Activated gamma-delta T cell treated with anti-CD3 and anti-CD28 coated beads, Interleukin-2, amount 50 U/mL, for 16 hours (primary cell): ENCODE measurements around the gene PTRH1.
"Not testable (repeated sequence)": the region's sequence is repeated elsewhere in the genome, so short reads cannot be mapped to it uniquely, and the experiment has no call there.

Experiments
- DNase-seq: peaks from one replicate; pipeline ENCODE4 v3.0.0-alpha.2; 2020; ENCODE audit warnings: low read depth

Gene PTRH1, protein sequence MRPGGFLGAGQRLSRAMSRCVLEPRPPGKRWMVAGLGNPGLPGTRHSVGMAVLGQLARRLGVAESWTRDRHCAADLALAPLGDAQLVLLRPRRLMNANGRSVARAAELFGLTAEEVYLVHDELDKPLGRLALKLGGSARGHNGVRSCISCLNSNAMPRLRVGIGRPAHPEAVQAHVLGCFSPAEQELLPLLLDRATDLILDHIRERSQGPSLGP

DNA sequence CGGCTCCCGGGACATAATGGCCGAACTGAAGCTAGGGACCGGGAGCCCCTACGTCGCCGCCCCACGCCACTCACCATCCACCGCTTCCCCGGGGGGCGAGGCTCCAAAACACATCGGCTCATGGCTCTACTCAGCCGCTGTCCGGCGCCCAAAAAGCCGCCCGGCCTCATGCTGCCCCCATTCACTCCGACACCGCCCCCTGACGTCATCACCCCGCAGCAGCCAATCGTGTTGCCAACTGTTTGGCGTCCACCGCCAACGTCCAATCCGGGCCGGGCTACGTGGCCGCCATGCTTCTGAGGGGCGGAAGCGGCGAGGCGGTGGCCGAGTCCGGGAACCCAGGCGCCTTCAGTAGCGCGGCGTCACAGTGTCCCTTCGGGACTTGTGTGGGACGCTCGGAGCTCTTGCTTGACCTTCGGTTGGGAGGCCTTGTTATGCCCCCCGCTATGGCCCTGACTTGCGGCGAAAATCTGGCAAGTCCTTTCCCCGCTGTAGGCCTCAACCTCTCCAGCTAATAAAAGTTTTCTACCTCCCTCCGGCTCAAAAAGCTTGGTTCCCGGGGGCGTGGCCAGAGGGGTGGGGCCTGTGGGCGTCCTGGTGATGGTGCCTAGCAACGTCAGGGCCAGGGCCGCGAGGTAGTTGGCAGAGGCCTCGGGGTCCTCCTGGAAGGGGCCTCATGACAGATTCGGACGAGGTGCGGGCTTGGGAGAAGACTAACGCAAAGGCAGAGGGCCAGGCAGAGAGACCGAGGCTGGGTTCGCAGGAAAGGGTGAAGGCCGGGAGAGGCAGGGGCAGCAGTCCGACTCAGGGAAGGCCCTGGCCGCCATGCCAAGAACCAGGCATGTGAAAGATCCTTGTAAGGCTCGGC, at the start of gene PTRH1, which contains the start of gene TTC16:
Gene PTRH1, minus strand, starts transcription at position 194 of the 868 bp plus-strand sequence. Its CDS starts 24 bp downstream, at position 170.
Gene TTC16, plus strand, starts transcription at position 610 of the 868 bp plus-strand sequence. Its CDS starts 67 bp downstream, at position 677.
- peak; percentile 95 for DNase-seq

GRCh38 chr9:127763918-127764384, 48.5 kb upstream of the PTRH1 start:
- DNase-seq, result no peak

DNA sequence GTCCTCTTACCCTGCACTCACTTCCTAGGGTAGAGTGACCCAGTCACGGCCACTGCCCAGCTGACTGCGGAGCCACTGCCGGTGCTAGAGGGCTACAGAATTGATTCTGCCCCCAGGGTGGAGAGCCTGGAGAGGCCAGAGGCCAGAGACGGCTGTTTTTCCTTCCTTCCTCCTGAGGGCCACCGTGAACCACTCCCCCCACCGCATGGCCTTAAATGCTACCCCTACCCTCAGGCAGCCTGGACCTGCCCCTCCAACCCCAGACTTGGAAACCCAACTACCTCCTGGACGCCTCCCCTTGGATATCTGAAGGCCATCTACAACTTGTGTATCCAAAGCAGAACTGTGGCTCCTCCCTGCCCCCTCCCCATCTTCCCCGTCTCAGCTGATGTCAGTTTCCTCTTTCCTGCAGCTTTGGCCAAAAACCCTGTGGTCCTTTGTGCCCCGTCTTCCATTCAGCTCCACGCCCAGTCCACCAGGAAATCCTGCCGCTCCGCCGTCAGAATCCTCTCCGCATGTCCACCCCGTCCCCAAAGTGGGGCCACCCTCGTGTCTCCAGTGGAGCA, 46.7 kb upstream of the PTRH1 start:
- DNase-seq, result no peak

DNA sequence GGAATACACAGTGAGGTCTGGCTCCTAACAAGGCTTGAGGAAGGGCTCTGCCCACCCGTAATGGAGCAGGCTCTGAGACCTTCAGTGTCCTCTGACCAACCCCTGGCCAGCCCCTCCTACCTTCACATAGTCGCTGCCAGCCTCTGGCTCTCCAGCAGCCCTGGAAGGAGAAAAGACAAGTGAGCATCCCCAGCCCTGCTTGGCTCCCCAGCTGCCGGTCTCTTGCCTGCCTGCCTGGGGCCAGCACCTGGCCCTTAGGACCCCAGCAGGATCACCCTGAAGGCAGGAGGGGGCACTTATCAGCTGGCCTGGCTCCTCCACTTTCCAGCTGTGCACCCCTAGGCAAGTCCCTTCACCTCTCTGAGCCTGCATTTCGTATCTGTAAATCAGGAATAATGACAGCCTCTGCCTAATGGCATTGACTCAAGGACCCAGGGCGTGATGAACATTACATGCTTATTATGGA, 46.1 kb upstream of the PTRH1 start:
- no peak for DNase-seq

GRCh38 chr9:127761061-127761460, 45.6 kb upstream of the PTRH1 start:
- DNase-seq, result no peak

DNA sequence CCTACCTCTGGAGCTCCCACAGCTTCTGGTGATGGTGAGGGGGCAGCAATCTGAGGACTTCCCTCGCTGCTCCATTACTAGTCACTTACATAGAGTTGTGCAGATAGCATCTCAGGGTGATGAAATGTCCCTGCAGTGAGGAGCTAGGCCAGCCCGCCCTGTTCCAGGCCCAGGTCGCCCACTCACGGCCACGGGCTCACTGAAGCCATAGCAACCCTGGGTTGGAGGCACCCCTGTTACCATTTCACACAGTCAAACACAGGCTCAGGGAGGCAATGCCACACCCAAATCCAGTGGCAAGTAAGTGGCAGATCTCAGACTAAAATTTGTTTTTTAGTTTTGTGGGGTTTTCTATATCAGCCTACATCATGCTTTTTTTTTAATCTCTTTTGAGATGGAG, 43.4 kb upstream of the PTRH1 start:
- DNase-seq, result no peak

DNA sequence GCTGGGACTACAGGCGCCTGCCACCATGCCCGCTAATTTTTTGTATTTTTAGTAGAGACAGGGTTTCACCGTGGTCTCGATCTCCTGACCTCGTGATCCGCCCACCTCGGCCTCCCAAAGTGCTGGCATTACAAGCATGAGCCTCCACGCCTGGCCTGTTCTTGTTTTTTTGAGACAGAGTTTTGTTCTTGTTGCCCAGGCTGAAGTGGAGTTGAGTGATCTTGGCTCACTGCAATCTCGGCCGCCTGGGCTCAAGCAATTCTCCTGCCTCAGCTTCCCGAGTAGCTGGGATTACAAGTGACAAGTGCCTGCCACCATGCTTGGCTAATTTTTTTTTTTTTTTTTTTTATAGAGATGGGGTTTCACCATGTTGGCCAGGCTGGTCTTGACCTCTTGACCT, 41.3 kb upstream of the PTRH1 start:
- DNase-seq, result not testable (repeated sequence)

DNA sequence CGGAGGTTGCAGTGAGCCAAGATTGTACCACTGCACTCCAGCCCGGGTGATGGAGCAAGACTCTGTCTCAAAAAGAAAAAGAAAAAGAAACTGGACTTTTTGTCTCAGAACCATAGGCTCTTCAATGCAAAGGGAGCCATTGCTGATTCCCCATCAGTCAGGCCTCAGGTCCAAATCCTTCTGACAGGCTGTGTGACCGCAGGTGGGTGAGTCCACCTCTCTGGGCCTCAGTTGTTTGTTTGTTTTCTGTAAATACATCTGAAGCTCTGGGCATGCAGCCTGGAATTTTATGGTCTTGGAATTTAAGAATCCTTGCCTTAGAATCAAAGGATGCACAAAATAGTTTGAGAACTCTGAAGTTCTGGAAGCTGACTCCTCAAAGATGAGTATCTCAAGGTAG, 40.8 kb upstream of the PTRH1 start:
- no peak for DNase-seq

DNA sequence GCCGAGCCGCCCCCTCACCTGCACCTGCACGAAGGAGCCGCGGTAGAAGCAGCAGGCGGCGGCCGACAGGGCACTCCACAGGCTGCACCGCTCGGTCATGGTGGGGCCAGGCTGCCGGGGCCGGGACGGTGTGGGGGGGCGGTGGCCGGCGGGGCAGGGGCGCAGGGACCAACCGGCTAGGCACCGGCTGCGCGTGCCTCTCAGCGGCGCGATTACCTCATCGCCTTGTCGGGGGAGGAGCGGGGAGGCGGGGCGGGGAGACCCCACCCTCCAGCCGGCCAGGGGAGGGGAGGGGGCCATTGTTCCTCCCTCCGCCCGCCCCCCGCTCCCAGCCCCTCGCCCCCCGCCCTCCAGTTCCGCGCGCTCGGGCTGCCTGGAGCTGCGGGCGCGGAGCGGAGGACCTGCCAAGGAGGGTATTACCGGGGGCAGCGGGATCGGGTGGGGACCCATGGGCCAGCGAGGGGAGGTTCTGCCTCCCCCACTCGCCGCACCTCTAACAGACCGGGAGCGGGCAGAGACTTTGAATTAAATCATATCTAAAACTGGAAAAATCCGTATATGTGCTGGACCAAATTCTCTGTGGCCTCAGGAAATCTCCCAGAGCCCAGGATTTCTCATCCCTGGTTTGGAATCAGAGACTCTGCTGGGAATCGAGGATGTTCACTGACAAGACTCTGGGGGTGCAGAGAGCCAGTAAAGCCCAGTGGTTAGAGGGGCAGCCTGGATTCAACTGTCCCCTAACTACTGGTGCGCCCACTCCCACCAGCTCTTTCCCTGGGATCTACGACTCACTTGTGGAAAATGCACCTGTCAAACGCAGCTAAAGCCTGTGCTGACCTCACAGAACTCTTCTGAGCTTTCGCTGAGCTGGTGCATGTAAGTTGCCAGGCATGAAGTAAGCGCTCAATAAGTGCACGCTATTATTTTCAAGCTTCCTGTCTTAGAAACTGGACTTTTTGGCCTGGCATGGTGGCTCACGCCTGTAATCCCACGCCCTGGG, 39.9 kb upstream of the PTRH1 start:
- DNase-seq, result no peak

GRCh38 chr9:127754099-127755060, 38.9 kb upstream of the PTRH1 start:
- DNase-seq, result no peak

- DNase-seq, result no peak
These were observed 38.2 kb upstream of the PTRH1 start for GRCh38 chr9:127753622-127754021.

- no peak for DNase-seq
These were observed 37.7 kb upstream of the PTRH1 start for GRCh38 chr9:127753148-127753547.

DNA sequence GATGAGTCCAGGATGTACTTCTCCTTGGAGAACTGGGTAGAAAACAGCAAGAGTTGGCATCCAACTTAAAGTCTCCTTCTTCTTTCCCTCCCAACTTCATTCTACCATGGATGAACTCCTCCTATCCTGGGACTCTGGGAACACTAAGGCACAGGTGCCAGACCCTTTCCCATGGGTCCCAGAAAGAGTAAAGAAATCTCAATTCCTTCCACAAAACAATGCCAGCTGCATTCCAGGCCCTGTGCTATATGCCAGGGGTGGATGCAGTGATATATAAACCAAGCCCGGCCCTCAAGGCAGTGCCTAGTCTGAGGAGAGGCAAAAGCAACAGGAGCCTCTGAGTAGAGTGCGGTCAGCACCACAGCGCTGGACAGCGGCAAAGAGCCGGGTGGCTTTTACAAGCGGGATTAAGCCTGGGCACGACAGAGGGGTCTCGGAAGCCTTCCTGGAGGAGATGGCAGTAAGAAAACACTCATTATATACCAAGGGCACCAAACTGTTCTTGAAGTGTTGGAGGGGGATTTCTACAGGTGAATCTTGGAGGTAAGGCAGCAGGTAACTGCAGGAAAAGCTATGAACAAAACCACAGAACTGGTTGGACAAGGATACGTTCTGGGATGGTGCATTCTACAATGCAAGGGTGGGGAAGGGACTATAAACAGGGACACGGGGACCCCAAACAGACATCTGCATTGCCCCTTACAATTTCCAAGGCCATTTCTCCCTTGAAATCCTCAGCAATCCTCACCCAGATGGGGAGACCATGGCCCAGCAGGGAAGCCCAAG, 36.0 kb upstream of the PTRH1 start:
- no peak for DNase-seq

DNA sequence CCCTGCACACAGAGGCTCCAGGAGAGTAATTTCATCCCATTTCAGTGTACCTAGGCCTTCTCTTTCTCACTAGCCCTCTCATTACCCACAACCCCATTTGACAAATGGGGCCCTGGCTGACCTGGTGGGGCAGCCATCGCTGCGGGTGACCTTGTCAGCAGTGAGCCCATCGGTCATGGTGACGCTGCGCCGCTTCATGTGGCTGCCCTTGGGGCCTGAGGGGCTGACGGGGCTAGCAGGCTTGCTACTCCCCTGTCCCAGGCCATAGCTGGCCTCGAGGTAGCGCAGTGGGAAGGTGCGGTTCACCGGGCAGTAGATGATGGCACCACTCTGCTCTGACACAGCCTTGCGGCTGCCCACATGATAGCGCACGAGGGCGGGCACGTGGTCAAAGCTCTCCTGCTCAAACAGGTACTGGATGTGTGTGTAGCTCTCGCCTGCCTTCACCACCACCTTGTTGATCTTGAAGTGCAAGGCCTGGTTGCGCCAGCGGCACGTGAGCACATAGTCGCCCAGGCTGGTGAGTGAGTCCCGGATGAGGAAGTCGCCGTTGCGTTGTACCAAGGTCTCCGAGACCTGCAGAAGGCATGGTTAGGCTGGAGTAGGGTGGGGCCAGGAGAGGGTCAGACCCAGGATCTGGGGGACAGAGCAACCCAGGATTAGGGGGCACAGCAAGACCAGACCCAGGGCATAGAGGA, 33.8 kb upstream of the PTRH1 start:
- no peak for DNase-seq

DNA sequence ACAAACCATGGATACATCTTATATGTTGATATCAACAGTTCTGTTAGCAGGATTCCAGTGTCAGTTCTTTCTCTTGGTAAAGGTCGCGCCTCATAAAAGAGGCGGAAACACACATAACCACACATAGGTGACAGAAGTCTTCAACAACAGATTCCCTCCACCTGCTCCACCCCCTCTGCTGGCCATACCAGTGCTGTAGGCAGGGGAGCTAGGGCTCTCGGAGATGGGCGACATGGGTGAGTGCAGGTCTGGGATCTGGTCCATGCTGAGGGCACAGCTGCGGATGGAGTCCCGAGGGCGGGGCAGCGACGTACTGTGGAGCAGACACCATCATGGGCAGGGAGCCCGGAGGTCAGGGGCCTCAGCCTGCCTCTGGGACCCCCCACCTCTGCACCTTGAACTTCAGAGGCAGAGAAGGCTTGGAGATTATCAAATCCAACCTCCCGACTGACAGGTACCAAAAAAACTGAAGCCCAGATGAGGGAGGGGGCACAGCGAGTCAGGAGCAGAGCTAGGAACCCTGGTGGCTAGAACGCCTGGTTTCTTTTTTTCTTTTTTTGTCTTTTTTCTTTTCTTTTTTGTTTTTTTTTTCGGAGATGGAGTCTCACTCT, 31.6 kb upstream of the PTRH1 start:
- peak; percentile 35 for DNase-seq

DNA sequence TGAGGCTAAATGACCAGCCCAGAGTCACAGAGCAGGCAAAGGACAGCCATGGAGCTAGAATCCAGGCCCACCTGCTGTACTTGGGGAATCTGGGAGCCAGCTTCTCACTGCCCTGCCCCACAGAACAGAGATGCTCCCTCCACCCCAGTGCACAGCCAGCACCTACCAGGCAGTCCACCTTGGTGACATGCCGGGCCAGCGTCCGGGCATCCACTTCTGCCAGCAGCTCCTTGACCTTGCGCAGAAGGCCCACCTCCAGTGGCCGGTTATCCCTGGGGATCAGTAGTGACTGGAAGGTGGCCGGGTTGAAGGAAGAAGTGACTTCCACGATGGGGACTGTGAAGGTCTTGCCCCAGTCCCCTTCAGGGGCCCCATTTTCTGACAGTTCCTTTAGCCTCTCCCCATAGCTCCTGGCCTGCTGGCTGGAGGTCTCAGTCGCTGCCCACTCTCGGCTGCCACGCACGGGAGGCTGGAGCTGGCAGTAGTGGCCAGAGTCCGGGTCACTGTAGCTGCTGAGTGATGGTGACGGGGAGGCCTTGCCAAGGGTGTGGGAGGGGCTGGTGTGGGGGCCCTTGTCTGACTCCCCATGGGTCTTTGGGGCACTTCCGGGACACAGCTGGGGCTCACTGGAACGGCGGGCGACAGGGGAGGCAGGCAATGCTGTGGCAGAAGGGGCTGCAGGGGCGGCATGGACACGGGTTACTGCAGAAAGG, 29.1 kb upstream of the PTRH1 start:
- no peak for DNase-seq

DNA sequence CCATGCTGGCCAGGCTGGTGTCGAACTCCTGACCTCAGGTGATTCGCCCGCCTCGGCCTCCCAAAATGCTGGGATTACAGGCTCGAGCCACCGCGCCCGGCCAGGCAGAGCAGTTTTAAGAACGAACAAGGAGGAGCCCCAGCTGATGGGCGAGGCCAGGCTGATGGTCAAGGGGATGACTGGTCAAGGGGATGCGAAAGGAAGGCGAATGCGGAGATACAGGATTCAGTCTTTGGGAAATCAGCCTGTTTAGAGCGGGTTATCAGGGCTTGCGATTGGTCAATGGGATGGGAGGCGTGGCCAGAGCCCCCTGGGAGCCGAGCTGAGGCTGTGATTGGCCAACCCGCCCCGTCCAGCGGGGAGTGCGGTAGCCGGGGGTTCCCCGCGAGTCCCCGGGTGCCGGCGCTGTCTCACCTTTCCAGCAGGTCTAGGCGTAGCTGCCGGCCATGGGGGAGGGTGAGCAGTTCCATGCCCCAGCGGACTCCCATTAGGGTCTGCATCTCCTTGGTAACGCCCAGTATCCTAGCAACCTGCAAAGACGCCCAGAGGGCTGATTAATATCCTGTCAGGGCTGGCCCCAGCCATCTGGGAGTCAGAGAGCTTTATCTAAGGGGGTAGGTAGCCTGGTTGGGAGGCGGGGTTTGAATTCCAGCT, 27.1 kb upstream of the PTRH1 start:
- no peak for DNase-seq
